Breast epithelium (tissue), 4 donors: ENCODE results near the gene POR. TPM values are rescaled to one million over a fixed set of nuclear protein-coding genes. Genes with fewer than 3 reads are reported as not detected.

Source experiments
- DNase-seq, 2 donors: peaks; one replicate each; pipeline ENCODE4 v3.0.0-alpha.2; 2019; ENCODE audit warnings: low spot score in 2 of 2
- H3K27ac ChIP-seq, 2 donors: fragments of 200-600 bp; sonication (generic) in 1 of 2; one replicate each; pipeline ENCODE4 v1.5.1; 2016 to 2019; ENCODE audit warnings: mild to moderate bottlenecking in 1 of 2
- H3K27me3 ChIP-seq, 2 donors: fragments of 200-600 bp; sonication (generic) in 1 of 2; one replicate each; pipeline versions ENCODE4 v1.5.1 to v1.6.0; 2017 to 2019; ENCODE audit warnings: control low read depth in 1 of 2, mild to moderate bottlenecking in 1 of 2
- H3K36me3 ChIP-seq: fragments of 200-600 bp; one replicate; pipeline ENCODE4 v1.5.1; 2019
- H3K4me1 ChIP-seq, 2 donors: fragments of 200-600 bp; sonication (generic); one replicate each; pipeline ENCODE4 v1.5.1; 2016 to 2019; ENCODE audit warnings: control low read depth in 1 of 2
- H3K4me3 ChIP-seq, 3 donors: fragments of 200-600 bp; sonication (generic); 1 replicate in 2 of 3; 2 replicates in 1 of 3; pipeline ENCODE4 v1.5.1; 2016 to 2019; ENCODE audit warnings: mild to moderate bottlenecking in 3 of 3, moderate library complexity in 2 of 3
- H3K9me3 ChIP-seq, 2 donors: fragments of 200-600 bp; sonication (generic) in 1 of 2; one replicate each; pipeline ENCODE4 v1.5.1; 2016 to 2019; ENCODE audit warnings: control low read depth in 1 of 2
- CTCF ChIP-seq, 3 donors: fragments of 450-650 bp; IDR thresholded peaks; one replicate each; pipeline ENCODE4 v1.5.1; 2016 to 2017; ENCODE audit warnings: antibody characterized with exemption in 3 of 3, mild to moderate bottlenecking in 3 of 3, moderate library complexity in 3 of 3
- POLR2A ChIP-seq: fragments of 450-650 bp; IDR thresholded peaks from one replicate; pipeline ENCODE4 v1.6.1; 2016; ENCODE audit warnings: antibody characterized with exemption, mild to moderate bottlenecking, moderate library complexity
- POLR2AphosphoS5 ChIP-seq, 3 donors: sonication (generic); formaldehyde crosslinking; IDR thresholded peaks; one replicate each; pipeline ENCODE4 v1.6.1; 2017; ENCODE audit warnings: antibody characterized with exemption in 3 of 3
- intact Hi-C: fragments of 100-400 bp; cut with DNase I; formaldehyde crosslinking; loops from one replicate; pipeline ENCODE4 v1.15.1; 2023; ENCODE audit warnings: low total_unique reads
- total RNA-seq, 3 donors: library from RNA; depleted of rRNA; stranded (reverse); fragments of >200 nt; gene quantifications; one replicate each; pipeline ENCODE4 v1.1.0, GENCODE V29; 2016

Gene POR
- total RNA-seq, 3 donors from 2014 or later = 62.1 to 123 (median 87.7) TPM

- Histone ChIP-seq H3K27ac (peak overlapping the region in 1 of 2 donors; percentile 90), H3K4me3 (no peak overlapping the region), H3K27me3 (no peaks in the 10 kb centered on the region), H3K36me3 (no peaks in the 10 kb centered on the region), H3K9me3 (no peaks in the 10 kb centered on the region), H3K4me1 (peaks cover 0 to 4% of the 10 kb centered on the region in 2 donors)
- TF ChIP-seq CTCF (IDR thresholded peaks at IDR 0.05) (no peak), POLR2A (no peak), POLR2AphosphoS5 (IDR thresholded peaks at IDR 0.05) (no peak)
- intact Hi-C loops = no loop called here
- DNase-seq = no peak
These were observed 54.2 kb downstream of the POR start for GRCh38 chr7:75969182-75969581.

GRCh38 chr7:75969704-75970498, 54.9 kb downstream of the POR start:
- DNase-seq = no peak
- TF ChIP-seq POLR2AphosphoS5 (IDR thresholded peaks at IDR 0.05) = no peak
- TF ChIP-seq POLR2A = no peak
- TF ChIP-seq CTCF (IDR thresholded peaks at IDR 0.05) = no peak
- H3K27ac ChIP-seq = peak overlapping the region in 1 of 2 donors; percentile 90
- intact Hi-C loops = no loop called here
- H3K9me3 ChIP-seq = no peaks in the 10 kb centered on the region
- no peaks in the 10 kb centered on the region for H3K36me3 ChIP-seq
- peaks cover 0 to 4% of the 10 kb centered on the region in 2 donors for H3K4me1 ChIP-seq
- H3K27me3 ChIP-seq = no peaks in the 10 kb centered on the region
- no peak overlapping the region for H3K4me3 ChIP-seq

GRCh38 chr7:75971309-75971960, 56.5 kb downstream of the POR start:
- TF ChIP-seq CTCF (IDR thresholded peaks at IDR 0.05) (no peak), POLR2A (no peak), POLR2AphosphoS5 (IDR thresholded peaks at IDR 0.05) (no peak)
- no peak overlapping the region for H3K4me3 ChIP-seq
- intact Hi-C loops = no loop called here
- no peaks in the 10 kb centered on the region for H3K9me3 ChIP-seq
- H3K36me3 ChIP-seq = no peaks in the 10 kb centered on the region
- DNase-seq = no peak
- peaks cover 0 to 4% of the 10 kb centered on the region in 2 donors for H3K4me1 ChIP-seq
- H3K27ac ChIP-seq = peak overlapping the region in 1 of 2 donors; percentile 29
- H3K27me3 ChIP-seq = no peaks in the 10 kb centered on the region

- intact Hi-C loops = no loop called here
- TF ChIP-seq POLR2AphosphoS5 (IDR thresholded peaks at IDR 0.05) (peak in 1 of 3 donors; percentile 17), CTCF (IDR thresholded peaks at IDR 0.05) (no peak), POLR2A (no peak)
- peak overlapping the region in 1 of 2 donors; percentile 29 for H3K27ac ChIP-seq
- H3K4me3 ChIP-seq = no peak overlapping the region
- H3K4me1 ChIP-seq = peaks cover 0 to 4% of the 10 kb centered on the region in 2 donors
- H3K27me3 ChIP-seq = no peaks in the 10 kb centered on the region
- no peak for DNase-seq
- H3K9me3 ChIP-seq = no peaks in the 10 kb centered on the region
- H3K36me3 ChIP-seq = no peaks in the 10 kb centered on the region
These were observed 57.2 kb downstream of the POR start for GRCh38 chr7:75971961-75972763.
